Activated effector memory CD4-positive, alpha-beta T cell treated with anti-CD3 and anti-CD28 coated beads, Interleukin-2, amount 50 U/mL, for 16 hours (primary cell): ENCODE data around the gene MX1.
A peak's percentile ranks its signal among the peaks of the same experiment; 100 is the strongest.

Experiments
- DNase-seq: peaks from one replicate; pipeline ENCODE4 v3.0.0-alpha.2; 2020

The MX1 gene

DNA sequence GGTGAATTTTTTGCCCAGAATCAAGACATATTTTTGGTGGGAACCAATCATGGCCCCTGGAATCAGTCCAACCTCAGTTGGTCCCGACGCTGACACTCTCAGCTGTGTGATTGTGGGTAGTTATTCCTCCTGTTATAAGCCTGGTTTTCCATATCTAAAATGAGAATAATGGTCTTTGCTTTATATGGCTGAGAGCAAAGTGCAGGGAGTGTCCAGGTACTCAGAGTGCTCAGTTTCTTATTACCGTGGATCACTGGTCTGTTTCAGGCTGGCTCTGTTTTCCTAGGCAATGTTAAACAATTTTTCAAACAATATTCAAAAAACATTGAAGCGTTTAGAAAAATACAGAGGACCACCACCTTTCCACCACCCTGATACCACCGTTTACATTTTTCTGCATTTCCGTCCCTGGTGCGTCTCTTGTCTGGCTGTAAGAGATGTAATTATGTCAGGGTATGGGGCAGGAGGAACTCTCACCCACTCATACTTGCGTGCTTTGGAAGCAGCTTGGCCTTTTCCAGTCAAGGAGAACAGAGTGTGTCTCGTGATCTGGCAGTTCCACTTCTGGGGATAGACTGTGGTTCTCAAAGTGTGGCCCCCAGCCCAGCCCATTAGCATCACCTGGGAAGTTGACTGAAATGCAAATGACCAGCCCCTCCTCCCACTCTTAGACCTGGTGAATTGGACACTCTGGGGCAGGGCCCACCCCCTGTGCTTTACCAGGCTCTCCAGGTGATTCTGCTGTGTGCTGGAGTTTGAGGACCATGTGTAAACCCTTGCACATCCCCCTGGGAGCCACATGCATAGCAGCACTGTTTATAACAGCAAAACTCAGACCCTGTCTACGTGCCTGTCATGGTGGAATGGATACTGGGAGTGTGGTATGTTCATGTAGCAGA, 6.8 kb downstream of the MX1 start:
- peak; percentile 34 for DNase-seq

DNA sequence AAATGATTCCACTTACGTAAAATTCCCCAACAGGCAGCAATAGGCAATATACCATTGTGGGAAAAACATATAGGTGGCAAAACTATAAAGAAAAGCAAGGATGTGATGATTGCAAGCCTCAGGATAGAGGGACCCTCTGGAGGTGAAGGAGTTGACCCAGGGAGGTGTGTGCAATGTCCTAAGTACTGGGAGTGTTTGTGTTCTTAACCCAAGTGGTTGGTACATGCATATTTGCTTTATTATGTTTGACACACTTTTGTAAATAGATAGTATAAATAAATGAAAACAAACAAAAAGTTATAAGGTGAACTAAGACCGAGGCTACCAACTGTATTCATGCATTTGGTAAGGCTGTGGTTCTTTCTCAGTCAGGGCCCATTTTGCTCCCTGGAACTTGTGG, 7.5 kb downstream of the MX1 start:
- no peak for DNase-seq

DNA sequence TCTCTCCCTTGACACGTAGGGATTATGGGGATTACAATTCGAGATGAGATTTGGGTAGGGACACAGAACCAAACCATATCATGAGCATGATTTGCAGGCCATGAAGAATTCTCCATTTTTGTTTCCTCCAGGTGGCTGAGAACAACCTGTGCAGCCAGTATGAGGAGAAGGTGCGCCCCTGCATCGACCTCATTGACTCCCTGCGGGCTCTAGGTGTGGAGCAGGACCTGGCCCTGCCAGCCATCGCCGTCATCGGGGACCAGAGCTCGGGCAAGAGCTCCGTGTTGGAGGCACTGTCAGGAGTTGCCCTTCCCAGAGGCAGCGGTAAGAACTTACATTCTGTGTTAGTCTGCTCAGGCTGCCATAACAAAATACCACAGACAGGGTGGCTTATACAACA, 9.7 kb downstream of the MX1 start:
- DNase-seq = peak; percentile 24

DNA sequence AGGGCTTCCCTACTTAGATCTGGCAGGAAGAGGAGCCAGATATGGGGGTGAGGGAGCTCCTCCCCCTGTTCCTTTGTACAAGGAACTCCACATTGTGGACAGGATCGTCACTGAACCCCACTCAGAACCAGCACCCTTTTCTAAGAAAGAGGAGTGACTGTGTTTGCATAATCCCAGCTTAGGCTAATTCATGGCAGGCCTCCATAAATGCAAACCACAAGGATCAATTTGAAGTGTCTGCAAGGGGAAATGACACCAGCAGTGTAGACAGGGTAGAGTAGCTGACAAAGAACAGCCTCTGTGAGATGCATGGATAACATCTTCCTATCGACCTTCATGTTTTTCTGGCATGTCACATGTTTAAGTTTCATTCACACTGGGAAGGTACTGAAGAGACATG, 11.7 kb downstream of the MX1 start:
- DNase-seq = no peak

DNA sequence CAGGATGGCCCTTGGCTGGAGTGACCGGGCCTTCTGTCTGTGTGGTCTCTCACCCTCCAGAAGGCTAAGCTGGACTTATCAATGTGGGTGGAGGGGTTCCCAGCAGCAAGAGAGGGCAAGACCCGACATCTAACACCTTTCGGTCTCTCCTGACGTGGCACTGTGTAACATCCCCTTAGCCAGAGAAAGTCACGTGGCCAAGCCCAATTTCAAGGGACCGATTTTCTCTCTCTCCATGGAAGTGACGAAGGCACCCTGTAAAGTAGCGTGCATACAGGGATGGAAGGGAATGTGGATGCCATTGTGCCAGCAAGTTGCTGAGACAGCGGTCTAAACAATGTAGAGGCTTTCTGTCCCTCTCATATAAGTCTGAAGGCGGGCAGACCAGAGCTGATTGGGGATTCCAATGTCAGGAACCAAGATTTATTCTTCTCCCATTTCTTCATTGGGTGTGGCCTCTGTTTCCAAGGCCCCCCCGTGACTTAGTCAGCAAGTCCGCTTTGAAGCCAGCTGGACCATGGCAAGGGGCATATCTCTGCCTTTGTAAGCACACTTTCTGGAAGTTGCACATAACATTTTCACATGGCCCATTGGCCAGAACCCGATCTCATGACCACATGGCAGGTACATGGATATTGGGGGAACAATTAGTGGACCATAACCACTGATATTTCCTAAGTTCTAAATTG, 12.5 kb downstream of the MX1 start:
- peak; percentile 50 for DNase-seq

DNA sequence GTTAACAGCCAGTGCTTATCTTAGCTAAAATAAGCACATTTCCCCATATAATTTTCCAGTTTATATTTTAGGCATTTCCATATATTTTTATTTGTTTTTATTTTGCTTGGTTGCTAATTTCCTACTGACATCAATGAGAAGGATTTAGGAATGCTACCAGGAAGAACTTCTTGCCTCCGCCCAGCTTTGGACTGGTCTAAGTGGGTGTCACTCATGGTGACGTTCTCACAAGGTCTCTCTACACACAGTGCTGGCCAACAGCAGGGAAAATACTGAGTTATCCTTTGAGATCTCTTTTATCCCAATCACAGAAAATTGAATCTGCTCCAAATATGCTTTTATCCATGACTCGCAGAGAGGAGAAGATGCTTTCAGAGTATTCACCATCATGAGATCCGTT, 13.2 kb downstream of the MX1 start:
- DNase-seq = no peak

DNA sequence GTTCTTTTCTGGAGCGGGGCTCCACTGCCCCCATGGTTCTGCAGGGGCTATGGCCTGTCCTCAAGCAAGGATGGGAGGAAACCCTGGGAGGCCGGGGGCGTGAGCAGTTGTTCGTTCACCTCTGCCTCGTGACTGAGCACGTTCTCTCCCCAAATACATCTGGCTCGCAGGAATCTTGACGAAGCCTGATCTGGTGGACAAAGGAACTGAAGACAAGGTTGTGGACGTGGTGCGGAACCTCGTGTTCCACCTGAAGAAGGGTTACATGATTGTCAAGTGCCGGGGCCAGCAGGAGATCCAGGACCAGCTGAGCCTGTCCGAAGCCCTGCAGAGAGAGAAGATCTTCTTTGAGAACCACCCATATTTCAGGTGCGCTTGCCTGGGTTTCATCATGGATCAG, 15.5 kb downstream of the MX1 start:
- peak; percentile 49 for DNase-seq

DNA sequence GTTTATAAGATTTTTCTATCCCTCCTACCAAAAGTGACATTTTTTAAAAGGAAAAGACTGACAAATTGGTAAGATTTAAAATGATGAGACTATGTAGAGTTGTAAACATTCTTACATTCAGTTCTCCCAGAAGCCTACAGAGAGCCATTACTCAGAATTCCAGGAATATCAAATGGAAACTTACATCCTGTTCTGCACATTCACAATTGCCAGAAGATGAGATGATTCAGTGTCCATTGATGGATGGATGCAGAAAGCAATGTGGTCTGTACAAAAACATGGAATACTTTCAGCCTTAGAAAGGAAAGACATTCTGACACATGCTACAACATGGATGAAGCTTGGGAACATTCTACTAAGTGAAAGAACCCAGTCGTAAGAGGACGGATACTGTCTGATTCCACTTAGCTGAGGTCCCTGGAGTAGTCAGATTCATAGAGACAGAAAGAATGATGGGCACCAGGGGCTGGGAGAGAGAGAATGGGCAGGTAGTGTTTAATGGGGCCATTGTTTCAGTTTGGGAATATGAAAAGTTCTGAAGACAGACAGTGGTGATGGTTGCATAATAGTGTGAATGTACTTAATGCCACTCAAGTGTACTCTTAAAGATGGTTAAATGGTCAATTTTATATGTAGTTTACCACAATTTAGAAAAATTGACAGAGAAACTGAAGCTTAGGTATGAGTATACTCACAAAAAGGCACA, 16.6 kb downstream of the MX1 start:
- DNase-seq = no peak

DNA sequence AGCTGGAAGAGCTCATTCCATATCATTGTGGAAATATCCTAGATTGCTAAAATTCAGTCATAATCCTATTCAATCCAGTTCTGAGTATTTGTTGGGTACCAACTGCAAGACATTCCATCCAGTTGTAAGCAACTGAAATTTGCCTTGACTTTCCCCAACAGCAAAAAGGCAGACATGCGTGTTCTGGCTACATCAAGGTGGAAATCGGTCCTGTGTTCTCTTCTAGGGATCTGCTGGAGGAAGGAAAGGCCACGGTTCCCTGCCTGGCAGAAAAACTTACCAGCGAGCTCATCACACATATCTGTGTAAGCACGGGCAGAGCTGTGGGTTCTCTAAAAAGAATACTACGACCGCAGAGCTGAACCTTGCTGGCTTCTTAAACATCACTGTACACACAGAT, 17.5 kb downstream of the MX1 start:
- DNase-seq = peak; percentile 2

DNA sequence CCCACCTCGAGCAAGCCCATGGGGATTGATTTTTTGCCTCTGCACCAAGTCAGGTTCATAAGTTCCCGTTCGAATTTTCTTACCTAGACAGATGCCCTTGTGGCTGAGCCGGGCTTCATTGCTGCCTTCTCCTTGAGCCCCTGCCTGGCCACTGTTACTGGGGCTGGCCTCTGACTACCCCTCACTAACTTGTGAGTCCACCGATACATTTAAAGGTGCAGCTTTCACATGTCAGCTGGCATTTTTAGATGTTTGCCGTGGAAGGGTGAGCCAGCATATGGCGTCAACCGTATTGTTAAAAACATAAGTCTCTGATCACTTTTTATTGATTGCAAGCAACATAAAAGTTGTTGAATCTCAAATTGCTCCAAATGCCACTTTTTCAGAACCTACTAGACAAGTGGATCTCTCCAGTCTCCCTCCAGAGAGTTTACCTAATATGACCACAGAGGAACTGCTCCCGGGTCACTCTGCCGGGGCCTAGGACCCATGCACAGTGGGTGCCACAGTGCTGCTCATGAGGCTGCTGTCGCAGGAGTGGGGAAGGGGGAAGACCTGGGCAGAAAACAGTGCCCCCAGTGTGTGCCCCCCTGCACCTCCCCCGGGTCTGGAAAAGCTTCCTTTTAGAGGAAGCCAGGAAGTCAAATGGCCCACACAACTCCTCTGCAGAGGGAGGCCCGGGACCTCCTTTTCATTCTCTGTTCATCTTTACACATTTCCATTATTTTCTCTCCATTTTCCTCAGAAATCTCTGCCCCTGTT, 18.8 kb downstream of the MX1 start:
- peak; percentile 42 for DNase-seq

DNA sequence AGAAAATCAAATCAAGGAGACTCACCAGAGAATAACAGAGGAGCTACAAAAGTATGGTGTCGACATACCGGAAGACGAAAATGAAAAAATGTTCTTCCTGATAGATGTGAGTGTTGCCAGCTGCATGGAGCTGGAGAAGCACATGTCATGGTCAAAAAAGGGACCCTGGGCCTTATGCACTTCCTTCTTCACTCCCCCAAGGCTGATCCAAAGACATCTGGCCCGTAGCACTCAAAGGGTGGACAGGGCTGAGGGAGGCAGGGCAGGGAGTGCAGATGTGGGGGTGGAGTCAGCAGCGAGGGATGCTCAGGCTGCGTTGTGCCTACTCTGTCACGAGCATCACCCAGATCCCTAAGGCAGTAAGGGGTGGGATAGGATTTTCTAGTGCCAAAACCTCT, 19.4 kb downstream of the MX1 start:
- peak; percentile 12 for DNase-seq

DNA sequence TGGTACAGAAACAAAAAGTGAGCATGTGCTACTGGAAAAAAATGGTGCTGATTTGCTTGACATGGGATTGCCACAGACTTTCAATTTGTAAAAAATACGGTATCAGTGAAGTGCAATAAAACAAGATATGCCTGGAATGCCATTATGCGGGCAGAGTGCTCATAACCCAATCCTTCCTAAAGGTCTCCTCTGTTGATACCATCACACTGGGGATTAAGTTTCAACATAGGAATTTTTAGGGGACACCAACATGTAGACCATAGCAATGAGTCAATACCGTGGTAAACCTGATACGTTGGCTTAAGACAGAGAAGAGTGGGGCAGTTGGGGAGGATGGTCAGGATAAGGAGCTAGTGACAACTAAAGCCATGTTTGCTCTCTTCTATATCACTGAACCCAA, 20.5 kb downstream of the MX1 start:
- DNase-seq = no peak

DNA sequence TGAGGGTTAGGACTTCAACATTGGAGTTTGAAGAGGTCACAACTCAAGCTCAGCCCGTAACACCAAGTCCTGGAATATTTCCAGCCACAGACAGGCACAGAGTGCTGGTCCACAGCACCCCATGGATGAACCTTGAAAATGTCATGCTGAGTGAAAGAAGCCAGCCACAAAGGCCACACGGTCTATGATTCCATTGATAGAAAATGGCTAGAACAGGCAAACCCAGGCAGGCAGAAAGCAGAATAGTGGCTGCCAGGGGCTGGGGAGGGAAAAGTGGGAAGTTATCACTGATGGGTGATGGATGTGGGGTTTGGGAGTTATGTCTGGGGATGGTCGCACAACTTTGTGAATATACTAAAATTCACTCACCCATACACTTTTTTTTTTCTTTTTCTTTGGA, 21.3 kb downstream of the MX1 start:
- DNase-seq = peak; percentile 3

DNA sequence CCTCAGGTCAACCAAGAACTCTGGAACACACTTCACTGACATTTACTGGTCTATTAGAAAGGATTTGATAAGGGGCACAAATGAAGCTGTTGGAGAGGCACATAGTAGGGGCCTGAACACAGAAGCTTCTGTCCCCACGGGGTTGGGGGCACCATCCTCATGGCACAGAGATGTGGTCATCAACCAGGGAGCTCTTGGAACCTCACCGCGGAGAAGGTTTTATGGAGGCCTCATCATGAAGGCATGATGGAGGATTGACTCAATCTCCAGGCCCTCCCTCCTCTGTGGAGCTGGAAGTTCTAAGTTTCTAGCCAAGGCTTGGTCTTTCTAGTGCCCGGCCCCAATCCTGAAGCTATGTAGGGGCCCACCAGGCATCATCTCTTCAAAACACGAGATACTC, 23.6 kb downstream of the MX1 start:
- no peak for DNase-seq

DNA sequence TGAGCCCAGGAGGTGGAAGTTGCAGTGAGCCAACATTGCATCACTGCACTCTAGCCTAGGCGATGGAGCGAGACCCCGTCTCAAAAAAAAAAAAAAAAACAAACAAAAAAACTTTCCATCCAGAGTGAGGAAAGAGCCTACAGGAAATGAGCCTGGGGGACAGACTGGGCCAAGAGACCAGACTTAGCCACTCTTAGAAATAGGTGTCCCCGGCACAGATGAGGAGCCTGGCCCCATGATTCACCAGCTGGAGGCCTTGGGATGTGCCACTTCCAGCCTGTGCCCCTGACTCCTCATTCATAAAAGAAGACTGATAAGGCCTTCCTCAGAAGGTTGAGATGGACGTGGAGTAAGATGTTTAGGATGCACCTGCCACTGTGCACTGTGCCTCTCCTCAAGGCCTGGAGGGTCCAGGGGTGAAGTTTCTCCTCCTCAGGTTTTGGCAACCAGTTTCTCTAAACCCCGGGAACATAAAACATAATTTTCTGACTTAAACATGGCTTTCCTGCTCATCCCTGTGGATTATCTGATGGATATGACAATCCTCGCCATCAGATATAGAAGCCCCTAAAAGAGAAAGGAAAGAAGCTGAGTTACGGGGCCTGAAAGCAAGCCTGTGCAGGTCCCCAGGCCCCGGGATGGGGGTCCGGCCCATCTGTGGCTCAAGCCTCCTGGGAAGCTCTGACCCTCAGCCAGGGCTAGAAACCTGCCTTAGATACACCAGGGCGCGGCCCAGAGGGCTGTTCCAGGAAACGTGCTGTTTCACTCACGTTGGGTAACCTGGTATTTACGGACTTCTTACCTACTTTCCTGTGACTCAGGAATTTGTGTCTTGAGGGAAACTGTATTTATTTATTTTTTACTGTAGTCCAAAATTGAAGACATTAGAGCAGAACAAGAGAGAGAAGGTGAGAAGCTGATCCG, 26.0 kb downstream of the MX1 start:
- no peak for DNase-seq

DNA sequence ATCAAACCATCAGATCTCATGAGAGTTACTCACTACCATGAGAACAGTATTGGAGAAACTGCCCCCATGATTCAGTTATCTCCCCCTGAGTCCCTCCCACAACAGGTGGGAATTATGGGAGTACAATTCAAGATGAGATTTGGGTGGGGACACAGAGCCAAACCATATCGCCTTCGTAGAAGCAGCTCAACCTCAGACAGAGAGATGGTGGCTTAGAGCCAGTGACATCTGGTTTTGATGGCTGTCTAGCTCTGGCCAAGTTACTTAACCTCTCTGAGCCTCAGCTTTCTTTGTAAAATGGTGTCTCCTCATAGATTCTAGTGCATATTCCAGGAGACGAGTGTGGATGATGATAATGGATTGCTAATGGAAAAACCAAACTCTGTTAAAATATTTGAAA, 27.2 kb downstream of the MX1 start:
- DNase-seq = peak; percentile 30

DNA sequence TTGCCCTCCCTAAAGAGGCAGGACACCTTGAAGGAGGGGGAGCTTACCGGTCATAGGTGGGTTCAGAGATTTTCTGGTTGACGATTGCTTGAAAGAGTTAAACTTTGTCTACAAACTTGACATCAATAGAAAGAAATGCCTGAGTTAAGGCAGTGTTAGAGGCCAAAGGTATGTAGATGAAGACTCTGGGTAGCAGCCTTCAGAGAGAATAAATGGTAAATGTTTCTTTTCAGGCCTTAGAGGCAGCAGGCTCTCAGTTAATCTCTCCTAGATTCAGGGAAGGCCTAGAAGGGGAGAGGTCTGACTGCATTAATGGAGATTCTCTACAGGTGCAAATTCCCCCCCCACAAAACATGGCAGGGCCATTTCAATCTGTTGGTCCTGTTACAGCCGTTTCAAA, 27.7 kb downstream of the MX1 start:
- no peak for DNase-seq

DNA sequence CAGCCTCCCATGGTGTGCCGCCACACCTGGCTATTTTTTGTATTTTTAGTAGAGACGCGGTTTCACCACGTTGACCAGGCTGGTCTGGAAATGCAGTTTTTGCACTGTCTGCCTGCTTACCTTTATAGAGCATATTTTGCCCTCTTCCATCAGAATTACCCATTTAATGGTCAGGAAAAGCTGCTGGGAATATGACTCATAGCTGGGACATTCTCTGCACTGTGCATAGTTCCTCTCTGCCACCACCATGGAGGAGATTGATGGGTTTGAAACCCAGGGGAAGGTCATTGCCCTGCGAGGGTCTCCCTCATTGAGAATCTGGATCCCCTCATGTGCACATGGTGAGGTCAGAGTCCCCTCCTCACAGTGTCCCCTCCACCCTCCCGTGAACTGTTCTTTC, 32.1 kb downstream of the MX1 start:
- no peak for DNase-seq

DNA sequence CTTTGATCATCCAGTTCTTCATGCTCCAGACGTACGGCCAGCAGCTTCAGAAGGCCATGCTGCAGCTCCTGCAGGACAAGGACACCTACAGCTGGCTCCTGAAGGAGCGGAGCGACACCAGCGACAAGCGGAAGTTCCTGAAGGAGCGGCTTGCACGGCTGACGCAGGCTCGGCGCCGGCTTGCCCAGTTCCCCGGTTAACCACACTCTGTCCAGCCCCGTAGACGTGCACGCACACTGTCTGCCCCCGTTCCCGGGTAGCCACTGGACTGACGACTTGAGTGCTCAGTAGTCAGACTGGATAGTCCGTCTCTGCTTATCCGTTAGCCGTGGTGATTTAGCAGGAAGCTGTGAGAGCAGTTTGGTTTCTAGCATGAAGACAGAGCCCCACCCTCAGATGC, 32.5 kb downstream of the MX1 start:
- DNase-seq = peak; percentile 59

DNA sequence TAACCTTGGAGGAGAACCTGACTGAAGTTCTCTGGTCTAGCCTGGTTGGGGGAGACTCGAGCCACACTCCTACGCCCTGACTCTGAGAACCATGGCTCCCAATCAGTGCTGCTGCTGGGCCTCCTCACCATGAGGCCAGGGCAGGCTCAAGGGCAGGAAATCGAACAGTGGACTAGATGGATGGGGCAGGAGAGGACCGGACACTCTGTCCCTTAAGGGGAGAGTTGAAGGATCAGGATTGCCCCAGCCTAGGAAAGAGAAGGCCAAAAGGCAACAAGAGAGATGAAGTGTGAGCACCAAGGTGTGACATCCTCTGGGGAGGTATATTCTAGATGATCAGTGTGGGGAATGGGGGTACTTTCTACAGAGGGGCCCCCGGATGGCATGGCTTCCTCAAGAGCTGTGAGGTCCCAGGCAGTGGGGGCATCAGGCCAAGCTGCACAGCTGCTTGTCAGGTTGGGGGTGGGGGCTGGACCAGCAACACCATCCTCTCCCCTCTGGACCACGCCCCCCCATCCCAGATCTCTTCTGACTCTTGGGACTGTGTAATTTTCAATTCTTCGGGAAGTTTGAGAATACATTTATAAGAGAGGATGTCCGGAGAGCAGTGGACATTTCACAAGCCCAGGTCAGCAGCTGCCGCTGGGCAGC, 34.0 kb downstream of the MX1 start:
- DNase-seq = peak; percentile 57
